Measurements from ENCODE around the gene CNGA4. TPM values are rescaled to one million over a fixed set of nuclear protein-coding genes. Genes with fewer than 3 reads are reported as not detected.
"Not testable (repeated sequence)": the region's sequence is repeated elsewhere in the genome, so short reads cannot be mapped to it uniquely, and the experiment has no call there.

CNGA4 gene
- total RNA-seq, 1 donor from 2014 or later = 3.8 TPM

GRCh38 chr11:6273188-6273587 is 34.3 kb downstream of the CNGA4 start:
- H3K36me3 ChIP-seq = no peaks in the 10 kb centered on the region
- H3K27me3 ChIP-seq (ENCODE audit: low read depth) = no peaks in the 10 kb centered on the region
- intact Hi-C loops (cut with DNase I) = no loop called here
- TF ChIP-seq CTCF (IDR thresholded peaks at IDR 0.05) = no peak
- no peaks in the 10 kb centered on the region for H3K9me3 ChIP-seq
- ATAC-seq = no peak
- no peak overlapping the region for H3K4me3 ChIP-seq
- H3K4me1 ChIP-seq = no peaks in the 10 kb centered on the region
- DNase-seq = no peak
- no peak overlapping the region for H3K27ac ChIP-seq

GRCh38 chr11:6280809-6281208 is 41.9 kb downstream of the CNGA4 start:
- ATAC-seq; H3K9me3 ChIP-seq; H3K36me3 ChIP-seq; intact Hi-C loops (cut with DNase I); H3K27ac ChIP-seq; H3K4me1 ChIP-seq; H3K4me3 ChIP-seq; H3K27me3 ChIP-seq (ENCODE audit: low read depth); DNase-seq: not testable (repeated sequence)

DNA sequence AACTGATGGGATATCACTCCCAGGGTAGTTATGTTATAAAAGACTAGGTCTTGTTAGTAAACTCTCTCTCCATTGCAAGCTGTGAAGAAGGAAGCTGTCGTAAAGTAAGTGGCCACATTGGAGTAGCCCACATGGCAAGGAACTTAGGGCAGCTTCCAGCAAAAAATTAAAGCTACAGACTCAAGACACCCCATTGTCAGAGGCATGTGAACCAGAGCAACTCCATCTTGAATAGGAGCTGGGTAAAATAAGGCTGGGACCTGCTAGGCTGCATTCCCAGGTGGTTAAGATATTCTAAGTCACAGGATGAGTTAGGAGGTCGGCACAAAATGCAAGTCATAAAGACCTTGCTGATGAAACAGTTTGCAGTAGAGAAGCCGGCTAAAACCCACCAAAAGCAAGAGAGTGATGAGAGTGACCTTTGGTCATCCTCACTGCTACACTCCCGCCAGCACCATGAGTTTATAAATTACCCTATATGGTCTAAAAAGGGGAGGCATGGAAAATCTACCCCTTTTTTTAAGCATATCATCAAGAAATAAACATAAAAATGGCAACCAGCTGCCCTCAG is 44.6 kb downstream of the CNGA4 start:
- ATAC-seq = no peak
- H3K27me3 ChIP-seq (ENCODE audit: low read depth) = no peaks in the 10 kb centered on the region
- no peaks in the 10 kb centered on the region for H3K36me3 ChIP-seq
- H3K9me3 ChIP-seq = no peaks in the 10 kb centered on the region
- TF ChIP-seq CTCF (IDR thresholded peaks at IDR 0.05) = no peak
- no peak overlapping the region for H3K27ac ChIP-seq
- intact Hi-C loops (cut with DNase I) = no loop called here
- no peaks in the 10 kb centered on the region for H3K4me1 ChIP-seq
- H3K4me3 ChIP-seq = no peak overlapping the region
- DNase-seq = no peak

DNA sequence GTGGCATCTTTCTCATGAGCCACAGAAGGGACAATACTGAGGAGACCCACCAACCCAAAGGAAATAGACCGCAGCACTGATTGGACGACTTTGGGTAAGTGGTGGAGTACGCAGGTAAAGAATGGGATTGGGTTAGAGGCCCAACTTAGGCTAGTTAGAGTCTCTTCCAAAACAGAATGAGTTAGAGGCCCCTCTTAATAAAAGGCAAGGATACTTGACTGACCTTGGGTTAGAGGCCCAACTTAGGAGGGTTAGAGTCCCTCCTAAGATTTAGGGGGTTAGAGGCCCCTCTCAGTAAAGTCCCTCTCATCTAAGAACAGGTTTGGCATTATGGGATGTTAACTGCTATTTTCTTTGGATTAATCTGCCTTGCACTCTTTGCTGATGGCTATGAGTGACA is 45.4 kb downstream of the CNGA4 start:
- TF ChIP-seq CTCF (IDR thresholded peaks at IDR 0.05) = no peak
- ATAC-seq (no peak), DNase-seq (no peak)
- H3K4me3 ChIP-seq = no peak overlapping the region
- H3K36me3 ChIP-seq = no peaks in the 10 kb centered on the region
- no peaks in the 10 kb centered on the region for H3K27me3 ChIP-seq (ENCODE audit: low read depth)
- intact Hi-C loops (cut with DNase I) = no loop called here
- no peaks in the 10 kb centered on the region for H3K4me1 ChIP-seq
- H3K27ac ChIP-seq = no peak overlapping the region
- no peaks in the 10 kb centered on the region for H3K9me3 ChIP-seq

GRCh38 chr11:6285019-6285418 is 46.1 kb downstream of the CNGA4 start:
- no peak overlapping the region for H3K27ac ChIP-seq
- no peak overlapping the region for H3K4me3 ChIP-seq
- ATAC-seq (no peak), DNase-seq (no peak)
- H3K9me3 ChIP-seq = no peaks in the 10 kb centered on the region
- no peak for TF ChIP-seq CTCF (IDR thresholded peaks at IDR 0.05)
- intact Hi-C loops (cut with DNase I) = no loop called here
- H3K36me3 ChIP-seq = no peaks in the 10 kb centered on the region
- no peaks in the 10 kb centered on the region for H3K4me1 ChIP-seq
- H3K27me3 ChIP-seq (ENCODE audit: low read depth) = no peaks in the 10 kb centered on the region

Other genes starting within 250 kb of the CNGA4 start
- gene OR56A4, start 232.1 kb upstream of the CNGA4 start, total RNA-seq = not detected
- gene OR56A1, start 208.3 kb upstream of the CNGA4 start, total RNA-seq = not detected
- gene OR56B4, start 131.4 kb upstream of the CNGA4 start, total RNA-seq = not detected
- not detected for gene OR52B2, start 68.8 kb upstream of the CNGA4 start, total RNA-seq
- not detected for gene OR52W1, start 39.9 kb upstream of the CNGA4 start, total RNA-seq
- not detected for gene C11orf42, start 33.5 kb upstream of the CNGA4 start, total RNA-seq
- 37.1 TPM for gene FHIP1B, start 4.5 kb upstream of the CNGA4 start, total RNA-seq
- not detected for gene CCKBR, start 20.7 kb downstream of the CNGA4 start, total RNA-seq
- gene CAVIN3, start 81.4 kb downstream of the CNGA4 start, total RNA-seq = 36.3 TPM
- 39.7 TPM for gene SMPD1, start 151.4 kb downstream of the CNGA4 start, total RNA-seq
- gene APBB1, start 180.0 kb downstream of the CNGA4 start, total RNA-seq = 37.2 TPM
- 1.7 TPM for gene HPX, start 201.9 kb downstream of the CNGA4 start, total RNA-seq
- gene TRIM3, start 234.9 kb downstream of the CNGA4 start, total RNA-seq = 18.9 TPM
- gene ARFIP2, start 242.2 kb downstream of the CNGA4 start, total RNA-seq = 38.8 TPM
- 34.6 TPM for gene TIMM10B, start 242.4 kb downstream of the CNGA4 start, total RNA-seq